Endothelial cell of umbilical vein (primary cell): Measurements from ENCODE around the gene TMEM131. TPM values are rescaled to one million over a fixed set of nuclear protein-coding genes. Genes with fewer than 3 reads are reported as not detected.

ENCODE experiments used
- BruUV-seq: library from RNA; stranded (reverse); fragments of 400-500 nt; replicated peaks from 2 replicates; lab custom pipeline; 2021; lab: Mats Ljungman, UMichigan
- CTCF ChIA-PET: fragments of 300-600, 350-600 bp; sonication (Branson Sonifier 250); formaldehyde crosslinking; loops from one replicate; lab custom pipeline; 2021; ENCODE audit warnings: antibody characterized with exemption, inconsistent platforms; lab: Charles Lee
- POLR2A ChIA-PET: fragments of 300-600, 350-600 bp; sonication (Branson Sonifier 250); formaldehyde crosslinking; loops from one replicate; lab custom pipeline; 2021; ENCODE audit warnings: antibody characterized with exemption, inconsistent platforms; lab: Charles Lee
- DNase-seq: peaks from one replicate; pipeline ENCODE4 v3.0.0-alpha.2; 2011; ENCODE audit warnings: low read depth, low spot score
- FAIRE-seq: peaks from 2 replicates; lab custom pipeline; 2011; peaks lifted over from hg19 to GRCh38; lab: Jason Lieb, UNC
- H2AFZ ChIP-seq: 2 replicates; pipeline ENCODE4 v1.6.0; 2012; ENCODE audit warnings: low read depth, low read length, control low read depth, inconsistent platforms
- H3K27ac ChIP-seq: 2 replicates; pipeline ENCODE4 v1.5.1; 2011; ENCODE audit warnings: low read depth, mild to moderate bottlenecking, control low read depth, low read length, moderate library complexity; ENCODE audit not compliant: insufficient read depth
- H3K27me3 ChIP-seq, 2 experiments: 2 replicates each; pipeline versions ENCODE4 v1.6.0 to v1.6.1; 2011; ENCODE audit warnings: low read length in 2 of 2, mixed read lengths in 1 of 2; ENCODE audit not compliant: control insufficient read depth in 2 of 2, insufficient read depth in 2 of 2
- H3K36me3 ChIP-seq, 2 experiments: 2 replicates in 1 of 2; 3 replicates in 1 of 2; pipeline ENCODE4 v1.5.1; 2011; ENCODE audit warnings: low read length in 2 of 2, mild to moderate bottlenecking in 1 of 2, moderate library complexity in 1 of 2; ENCODE audit not compliant: control insufficient read depth in 2 of 2, insufficient read depth in 2 of 2; ENCODE audit errors: extremely low read depth in 1 of 2
- H3K4me1 ChIP-seq: 3 replicates; pipeline ENCODE4 v1.5.1; 2011; ENCODE audit warnings: mild to moderate bottlenecking, low read length; ENCODE audit not compliant: control insufficient read depth, insufficient read depth; ENCODE audit errors: extremely low read depth
- H3K4me2 ChIP-seq: 2 replicates; pipeline ENCODE4 v1.6.1; 2011; ENCODE audit warnings: low read length, control low read depth, mixed read lengths; ENCODE audit not compliant: insufficient read depth
- H3K4me3 ChIP-seq, 3 experiments: fragments of 200-600 bp in 1 of 3; sonication (generic), shearing (Covaris generic) in 1 of 3; replicated peaks in 1 of 3; 2 replicates each; pipeline ENCODE4 v1.5.1; 2011 to 2016; ENCODE audit warnings: control low read depth in 3 of 3, low read length in 3 of 3, mild to moderate bottlenecking in 2 of 3, inconsistent platforms in 1 of 3, low read depth in 1 of 3, moderate library complexity in 1 of 3; ENCODE audit not compliant: insufficient read depth in 1 of 3
- H3K79me2 ChIP-seq: 2 replicates; pipeline ENCODE4 v1.6.0; 2012; ENCODE audit warnings: low read length, inconsistent platforms; ENCODE audit not compliant: control insufficient read depth, insufficient read depth
- H3K9ac ChIP-seq: replicated peaks from 2 replicates; pipeline ENCODE3; 2011; ENCODE audit warnings: low read length, control low read depth; ENCODE audit not compliant: insufficient read depth; ENCODE audit errors: extremely low read depth
- H3K9me1 ChIP-seq: replicated peaks from 3 replicates; pipeline ENCODE4 v1.6.0; 2011; ENCODE audit warnings: mild to moderate bottlenecking, low read length; ENCODE audit not compliant: control insufficient read depth, insufficient read depth; ENCODE audit errors: extremely low read depth
- H3K9me3 ChIP-seq: replicated peaks from 2 replicates; pipeline ENCODE4 v1.5.1; 2012; ENCODE audit warnings: low read length, inconsistent platforms; ENCODE audit not compliant: control insufficient read depth, insufficient read depth
- H4K20me1 ChIP-seq: replicated peaks from 2 replicates; pipeline ENCODE3; 2011; ENCODE audit warnings: mild to moderate bottlenecking, low read length; ENCODE audit not compliant: control insufficient read depth, insufficient read depth; ENCODE audit errors: extremely low read depth
- EZH2 ChIP-seq: IDR thresholded peaks from 2 replicates; pipeline ENCODE4 v1.6.1; 2012; ENCODE audit warnings: borderline replicate concordance, low read depth, mild to moderate bottlenecking, moderate library complexity, low read length, inconsistent platforms; ENCODE audit not compliant: severe bottlenecking
- FOS ChIP-seq: IDR thresholded peaks from 2 replicates; pipeline ENCODE4 v1.6.1; 2011; ENCODE audit warnings: mild to moderate bottlenecking, low read length, moderate library complexity, borderline replicate concordance; ENCODE audit not compliant: insufficient read depth
- GATA2 ChIP-seq: IDR thresholded peaks from 2 replicates; pipeline ENCODE4 v1.7.0; 2011; ENCODE audit warnings: low read depth, mild to moderate bottlenecking, moderate library complexity, mixed read lengths, low read length; ENCODE audit not compliant: insufficient read length, insufficient read depth
- JUN ChIP-seq: IDR thresholded peaks from 2 replicates; pipeline ENCODE4 v1.6.1; 2011; ENCODE audit warnings: borderline replicate concordance, low read depth; ENCODE audit not compliant: insufficient read length, insufficient read depth
- MYC ChIP-seq: IDR thresholded peaks from one replicate; pipeline ENCODE4 v1.6.1; 2011; ENCODE audit warnings: mild to moderate bottlenecking, low read depth, low read length
- POLR2A ChIP-seq: IDR thresholded peaks from 2 replicates; pipeline ENCODE4 v1.6.1; 2012; ENCODE audit warnings: low read depth, mild to moderate bottlenecking, control low read depth, low read length
- POLR2AphosphoS5 ChIP-seq: IDR thresholded peaks from 2 replicates; pipeline ENCODE4 v1.6.1; 2012; ENCODE audit warnings: low read depth, mild to moderate bottlenecking, control low read depth, low read length, moderate library complexity; ENCODE audit not compliant: insufficient read depth
- dilution Hi-C: fragments of 300-500 bp; cut with MboI; formaldehyde crosslinking; loops from one replicate; pipeline ENCODE4 v1.15.0; 2019; ENCODE audit warnings: low sequenced_read_pairs; ENCODE audit not compliant: extremely low pct_ligation_motif_present
- intact Hi-C: fragments of 100-400 bp; cut with micrococcal nuclease; formaldehyde crosslinking; loops from one replicate; pipeline ENCODE4 v1.10.0; 2022
- polyA plus RNA-seq, 4 experiments: library from polyadenylated mRNA; depleted of rRNA in 3 of 4; stranded (reverse) in 3 of 4; unstranded in 1 of 4; fragments of >200 nt; gene quantifications; 2 replicates each; pipeline versions ENCODE4 v1.2.1 to v1.2.3, GENCODE V29; 2011 to 2012; ENCODE audit warnings: missing spikeins in 1 of 4
- total RNA-seq: library from RNA; stranded (reverse); gene quantifications from 2 replicates; pipeline ENCODE4 v1.2.3, GENCODE V29; 2021
- TF ChIP-seq, protein P1 (sequence below), 2 donors: IDR thresholded peaks; 1 replicate in 1 of 2; 2 replicates in 1 of 2; pipeline ENCODE4 v1.5.1; 2011; ENCODE audit warnings: low read length in 2 of 2, mild to moderate bottlenecking in 2 of 2, moderate library complexity in 2 of 2, control low read depth in 1 of 2, inconsistent platforms in 1 of 2, low read depth in 1 of 2; ENCODE audit not compliant: insufficient read depth in 1 of 2; ENCODE audit errors: extremely low read depth in 1 of 2
- TF ChIP-seq, protein P2 (sequence below): IDR thresholded peaks from 2 replicates; pipeline ENCODE4 v1.6.1; 2011; ENCODE audit not compliant: insufficient read depth, insufficient read length

Gene TMEM131
- total and polyA plus RNA-seq, 2 donors (not counting 3 experiments of a cell fraction or from before 2014, with no cell fraction given): 12.2 to 28.6 TPM

DNA sequence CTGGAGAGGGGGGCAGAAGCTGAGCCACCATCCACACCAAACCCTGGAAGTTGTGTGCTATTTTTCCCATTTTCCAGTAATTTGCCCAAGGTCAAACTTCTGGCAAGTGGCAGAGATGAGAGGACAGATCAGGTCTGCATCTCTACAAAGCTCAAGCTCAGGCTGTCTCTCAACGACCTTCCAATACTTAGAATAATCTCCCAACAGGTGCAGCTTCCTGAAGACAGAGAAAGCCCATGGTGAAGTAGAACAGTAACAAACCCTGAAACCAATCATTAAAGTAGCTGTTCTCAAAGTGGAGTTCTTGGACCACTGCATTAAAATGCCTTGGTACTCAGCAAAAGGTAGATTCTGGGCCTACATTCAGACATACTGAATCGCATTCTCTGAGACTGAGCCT, 37.6 kb downstream of the TMEM131 start:
- Histone ChIP-seq H3K27me3 (no peaks in the 10 kb centered on the region), H3K4me1 (no peaks in the 10 kb centered on the region), H3K79me2 (peaks cover 24% of the 10 kb centered on the region), H3K9me1 (no peaks in the 10 kb centered on the region), H3K9me3 (no peaks in the 10 kb centered on the region), H2AFZ (no peak overlapping the region), H3K4me2 (no peak overlapping the region), H3K4me3 (no peak overlapping the region), H4K20me1 (peaks cover 9% of the 10 kb centered on the region), H3K9ac (no peak overlapping the region), H3K36me3 (no peaks in the 10 kb centered on the region), H3K27ac (no peak overlapping the region)
- POLR2A ChIA-PET: no interaction called here
- FAIRE-seq (no peak), DNase-seq (no peak)
- CTCF ChIA-PET: interaction anchor here (1.0 to 1.2 kb wide), 4 partner anchors 8 to 152 kb away, joined by 3 read pairs; no protein-coding TSS in a partner anchor
- TF ChIP-seq EZH2: no peak
- BruUV-seq: no TSS peak
- dilution Hi-C loops (no loop called here), intact Hi-C loops (no loop called here)

DNA sequence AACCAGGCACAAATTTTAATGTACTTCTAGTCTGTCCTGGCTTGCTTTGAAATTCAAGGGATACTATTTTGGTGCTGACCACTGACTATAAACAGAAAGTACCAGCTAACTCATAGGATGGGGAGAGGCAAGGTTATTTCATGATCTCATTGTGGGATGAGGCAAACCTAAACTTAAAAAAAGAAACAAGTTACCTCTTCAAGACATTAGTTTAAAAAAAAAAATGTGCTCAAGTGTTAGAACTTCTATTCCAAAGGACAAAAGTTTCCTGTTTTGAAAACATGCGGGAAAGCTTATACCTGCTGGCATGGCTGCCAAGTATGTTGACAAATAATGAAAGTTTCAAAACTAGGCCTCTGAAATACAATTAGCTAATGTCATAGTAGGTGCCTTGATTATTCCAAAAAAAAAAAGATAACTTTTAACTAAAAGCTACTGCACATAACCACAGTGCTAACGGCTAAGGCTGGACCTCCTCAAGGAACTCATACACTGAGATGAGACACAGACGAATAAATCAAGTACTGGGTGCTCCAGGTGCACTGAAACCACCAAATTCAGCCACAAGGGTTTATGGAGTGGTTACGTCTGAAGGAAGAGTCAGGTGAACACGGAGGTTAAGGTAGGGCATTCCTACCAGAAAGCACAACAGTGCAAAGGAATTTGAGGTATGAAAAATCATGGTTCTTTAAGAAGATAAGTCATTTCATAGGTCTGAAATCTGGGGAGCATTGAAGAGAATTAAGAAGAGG, 38.1 kb downstream of the TMEM131 start:
- TF ChIP-seq, protein P1, sequence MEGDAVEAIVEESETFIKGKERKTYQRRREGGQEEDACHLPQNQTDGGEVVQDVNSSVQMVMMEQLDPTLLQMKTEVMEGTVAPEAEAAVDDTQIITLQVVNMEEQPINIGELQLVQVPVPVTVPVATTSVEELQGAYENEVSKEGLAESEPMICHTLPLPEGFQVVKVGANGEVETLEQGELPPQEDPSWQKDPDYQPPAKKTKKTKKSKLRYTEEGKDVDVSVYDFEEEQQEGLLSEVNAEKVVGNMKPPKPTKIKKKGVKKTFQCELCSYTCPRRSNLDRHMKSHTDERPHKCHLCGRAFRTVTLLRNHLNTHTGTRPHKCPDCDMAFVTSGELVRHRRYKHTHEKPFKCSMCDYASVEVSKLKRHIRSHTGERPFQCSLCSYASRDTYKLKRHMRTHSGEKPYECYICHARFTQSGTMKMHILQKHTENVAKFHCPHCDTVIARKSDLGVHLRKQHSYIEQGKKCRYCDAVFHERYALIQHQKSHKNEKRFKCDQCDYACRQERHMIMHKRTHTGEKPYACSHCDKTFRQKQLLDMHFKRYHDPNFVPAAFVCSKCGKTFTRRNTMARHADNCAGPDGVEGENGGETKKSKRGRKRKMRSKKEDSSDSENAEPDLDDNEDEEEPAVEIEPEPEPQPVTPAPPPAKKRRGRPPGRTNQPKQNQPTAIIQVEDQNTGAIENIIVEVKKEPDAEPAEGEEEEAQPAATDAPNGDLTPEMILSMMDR (IDR thresholded peaks at IDR 0.05; ENCODE audit: extremely low read depth in 1 of 2, insufficient read depth in 1 of 2, low read depth in 1 of 2, low read length in 2 of 2): no peak
- TF ChIP-seq POLR2A (no peak), JUN (no peak), GATA2 (no peak), FOS (no peak), EZH2 (no peak), MYC (no peak), POLR2AphosphoS5 (no peak)
- TF ChIP-seq, protein P2, sequence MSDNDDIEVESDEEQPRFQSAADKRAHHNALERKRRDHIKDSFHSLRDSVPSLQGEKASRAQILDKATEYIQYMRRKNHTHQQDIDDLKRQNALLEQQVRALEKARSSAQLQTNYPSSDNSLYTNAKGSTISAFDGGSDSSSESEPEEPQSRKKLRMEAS: no peak
- no peaks in the 10 kb centered on the region for H3K9me1 ChIP-seq
- H3K4me1 ChIP-seq: no peaks in the 10 kb centered on the region
- no peak overlapping the region for H3K27ac ChIP-seq
- H3K9me3 ChIP-seq: no peaks in the 10 kb centered on the region
- dilution Hi-C loops (no loop called here), intact Hi-C loops (no loop called here)
- H3K4me2 ChIP-seq: no peak overlapping the region
- no peak overlapping the region for H3K9ac ChIP-seq
- no TSS peak for BruUV-seq
- no peak overlapping the region for H2AFZ ChIP-seq
- no peaks in the 10 kb centered on the region for H3K27me3 ChIP-seq
- no peaks in the 10 kb centered on the region for H3K36me3 ChIP-seq
- CTCF ChIA-PET: interaction anchor here (1.1 to 1.2 kb wide), 3 partner anchors 8 to 151 kb away, joined by 3 read pairs; no protein-coding TSS in a partner anchor
- H3K4me3 ChIP-seq: no peak overlapping the region
- H3K79me2 ChIP-seq: peaks cover 25% of the 10 kb centered on the region
- H4K20me1 ChIP-seq: peaks cover 9% of the 10 kb centered on the region
- DNase-seq (no peak), FAIRE-seq (no peak)
- POLR2A ChIA-PET: no interaction called here
